ENCODE data around the gene MAP2K3.

Gene MAP2K3

DNA sequence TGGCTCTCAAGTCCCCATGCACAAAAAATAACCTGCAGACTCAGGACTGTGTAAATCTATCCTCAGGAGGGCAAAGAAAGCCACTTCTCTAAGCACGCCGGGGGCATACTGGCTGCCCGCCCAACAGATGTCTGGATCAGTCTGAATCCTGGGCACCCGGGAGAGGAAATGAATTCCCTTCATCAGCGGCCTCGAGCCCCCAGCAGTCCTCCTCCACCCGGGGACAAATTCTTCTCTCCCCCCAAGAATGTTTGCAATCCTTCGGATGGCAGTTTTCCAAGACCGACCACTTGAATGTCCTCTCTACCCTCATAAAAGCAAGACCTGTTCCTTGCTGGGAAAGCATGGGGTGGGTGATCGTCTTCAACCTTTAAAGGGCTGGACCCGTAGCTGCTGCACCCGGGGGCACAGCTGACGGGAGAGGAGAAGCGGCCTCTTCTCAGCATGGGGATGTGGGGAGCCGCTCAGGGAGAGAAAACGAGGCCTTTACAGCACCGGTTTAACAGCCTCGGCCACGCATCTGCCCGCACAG is 9.4 kb upstream of the MAP2K3 start:
- peak overlapping the region; percentile 95 for H2AFZ ChIP-seq (ENCODE audit: low read length, unreplicated experiment)
- H3K27ac ChIP-seq (ENCODE audit: low read depth, low read length), result no peak overlapping the region
- H3K4me3 ChIP-seq (ENCODE audit: low read depth, low read length), result peak overlapping the region; percentile 81
- peaks cover 8% of the 10 kb centered on the region for H3K4me1 ChIP-seq (ENCODE audit: control insufficient read depth, insufficient read depth, low read length, unreplicated experiment)
- H3K27me3 ChIP-seq (ENCODE audit: insufficient read depth, low read length), result no peaks in the 10 kb centered on the region
- H3K36me3 ChIP-seq (ENCODE audit: insufficient read depth, low read length), result no peaks in the 10 kb centered on the region
- H3K79me2 ChIP-seq (ENCODE audit: control insufficient read depth, insufficient read depth, low read length, unreplicated experiment), result no peaks in the 10 kb centered on the region

DNA sequence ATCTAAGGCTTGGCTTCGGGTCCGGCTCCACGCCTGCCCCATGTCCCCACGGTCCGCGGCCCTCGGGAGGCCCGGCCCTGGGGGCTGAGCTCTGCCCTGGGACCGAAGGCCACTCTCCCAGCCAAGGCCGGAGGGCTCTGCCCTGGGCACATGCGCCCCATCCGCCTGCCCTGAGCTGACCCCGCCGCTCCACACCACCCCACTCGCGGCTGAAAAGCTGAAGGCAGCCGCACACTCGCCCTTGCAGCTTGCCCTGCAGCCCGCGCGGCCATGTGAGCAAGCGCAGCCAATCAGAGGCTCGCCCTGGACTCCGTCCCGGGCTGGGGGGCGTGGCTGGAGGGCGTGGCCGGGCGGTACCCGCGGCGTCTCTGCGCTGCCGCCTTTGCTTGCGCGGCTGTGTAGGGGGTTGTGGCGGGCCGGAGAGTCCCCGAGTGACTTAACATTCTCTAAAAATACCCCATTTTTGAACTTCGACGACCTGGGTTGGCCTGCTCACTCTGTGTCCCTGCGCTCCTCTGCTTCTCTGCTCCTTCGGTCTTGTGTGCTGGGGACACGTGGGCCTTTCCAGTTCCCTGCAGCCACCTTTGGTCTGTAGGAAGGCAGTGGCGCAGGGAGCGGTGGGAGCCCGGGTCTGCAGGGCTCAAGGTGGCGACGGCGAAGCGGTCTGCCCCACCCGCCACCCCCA is 8.8 kb upstream of the MAP2K3 start:
- H3K4me1 ChIP-seq (ENCODE audit: control insufficient read depth, insufficient read depth, low read length, unreplicated experiment), result peaks cover 8% of the 10 kb centered on the region
- peak overlapping the region; percentile 81 for H3K4me3 ChIP-seq (ENCODE audit: low read depth, low read length)
- H3K27ac ChIP-seq (ENCODE audit: low read depth, low read length), result no peak overlapping the region
- peak overlapping the region; percentile 95 for H2AFZ ChIP-seq (ENCODE audit: low read length, unreplicated experiment)
- no peaks in the 10 kb centered on the region for H3K79me2 ChIP-seq (ENCODE audit: control insufficient read depth, insufficient read depth, low read length, unreplicated experiment)
- H3K36me3 ChIP-seq (ENCODE audit: insufficient read depth, low read length), result no peaks in the 10 kb centered on the region
- H3K27me3 ChIP-seq (ENCODE audit: insufficient read depth, low read length), result no peaks in the 10 kb centered on the region

GRCh38 chr17:21276264-21276588 is 8.3 kb upstream of the MAP2K3 start:
- no peaks in the 10 kb centered on the region for H3K36me3 ChIP-seq (ENCODE audit: insufficient read depth, low read length)
- peaks cover 8% of the 10 kb centered on the region for H3K4me1 ChIP-seq (ENCODE audit: control insufficient read depth, insufficient read depth, low read length, unreplicated experiment)
- H3K27ac ChIP-seq (ENCODE audit: low read depth, low read length), result no peak overlapping the region
- H3K79me2 ChIP-seq (ENCODE audit: control insufficient read depth, insufficient read depth, low read length, unreplicated experiment), result no peaks in the 10 kb centered on the region
- H2AFZ ChIP-seq (ENCODE audit: low read length, unreplicated experiment), result no peak overlapping the region
- peak overlapping the region; percentile 81 for H3K4me3 ChIP-seq (ENCODE audit: low read depth, low read length)
- H3K27me3 ChIP-seq (ENCODE audit: insufficient read depth, low read length), result no peaks in the 10 kb centered on the region

DNA sequence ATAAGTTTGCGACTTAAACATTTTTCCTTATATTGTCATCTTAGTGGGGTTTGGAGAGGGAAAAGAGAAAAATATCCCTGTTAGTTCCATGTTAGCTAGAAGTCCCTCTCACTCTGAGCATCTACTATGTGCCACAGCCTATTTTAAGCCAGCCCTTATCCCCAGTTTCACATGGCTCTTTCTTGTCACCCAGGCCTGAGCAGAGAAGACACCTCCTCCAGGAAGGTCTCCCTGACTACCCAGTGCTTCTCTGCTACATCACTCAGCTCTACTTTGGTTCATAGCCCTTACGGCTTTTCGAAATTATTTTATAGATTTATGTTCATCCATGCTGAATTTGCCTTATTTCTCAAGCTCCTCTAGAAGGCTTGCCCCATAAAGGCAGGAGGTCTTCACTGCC is 7.2 kb upstream of the MAP2K3 start:
- Histone ChIP-seq H3K4me1 (ENCODE audit: control insufficient read depth, insufficient read depth, low read length, unreplicated experiment) (peaks cover 15% of the 10 kb centered on the region), H3K4me3 (ENCODE audit: low read depth, low read length) (no peak overlapping the region), H3K27me3 (ENCODE audit: insufficient read depth, low read length) (no peaks in the 10 kb centered on the region), H3K27ac (ENCODE audit: low read depth, low read length) (no peak overlapping the region), H3K79me2 (ENCODE audit: control insufficient read depth, insufficient read depth, low read length, unreplicated experiment) (no peaks in the 10 kb centered on the region), H2AFZ (ENCODE audit: low read length, unreplicated experiment) (no peak overlapping the region), H3K36me3 (ENCODE audit: insufficient read depth, low read length) (no peaks in the 10 kb centered on the region)

DNA sequence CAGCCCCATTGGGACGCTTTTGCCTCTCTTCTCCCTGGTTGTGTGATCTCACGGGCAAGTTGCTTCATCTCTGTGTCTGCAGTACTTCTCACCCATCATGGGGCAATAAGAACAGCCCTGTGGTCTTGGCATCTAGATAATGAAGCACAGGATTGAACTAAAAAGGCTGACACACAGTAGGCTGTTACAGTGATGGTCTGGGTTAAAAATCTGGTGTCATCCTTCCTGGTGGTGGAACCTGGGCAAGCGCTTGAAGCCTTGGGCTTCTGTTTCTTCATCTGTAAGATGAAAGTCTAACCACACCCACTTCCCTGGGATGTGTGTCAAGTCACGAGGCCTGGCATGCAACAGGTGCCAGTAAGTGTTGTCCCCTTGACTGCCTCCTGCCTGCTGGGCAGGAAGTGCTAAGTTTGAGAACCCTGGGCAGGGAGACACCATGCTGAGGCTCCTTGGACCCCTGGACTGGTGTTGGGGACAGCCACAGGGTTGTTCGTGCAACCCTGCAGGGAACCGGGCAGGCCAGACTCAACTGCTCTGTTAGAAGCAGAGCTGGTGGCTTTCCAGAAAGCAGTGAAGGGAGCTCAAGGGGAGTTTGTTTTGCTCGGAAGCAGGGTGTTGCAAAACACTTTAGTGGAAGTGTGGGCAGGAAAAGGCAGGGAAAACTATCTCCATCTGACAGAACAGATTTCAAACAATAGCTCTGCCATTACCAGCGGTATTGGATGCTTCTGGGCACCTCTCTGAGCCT is 5.9 kb upstream of the MAP2K3 start:
- Histone ChIP-seq H3K27me3 (ENCODE audit: insufficient read depth, low read length) (no peaks in the 10 kb centered on the region), H3K4me3 (ENCODE audit: low read depth, low read length) (no peak overlapping the region), H3K79me2 (ENCODE audit: control insufficient read depth, insufficient read depth, low read length, unreplicated experiment) (no peaks in the 10 kb centered on the region), H2AFZ (ENCODE audit: low read length, unreplicated experiment) (no peak overlapping the region), H3K36me3 (ENCODE audit: insufficient read depth, low read length) (no peaks in the 10 kb centered on the region), H3K27ac (ENCODE audit: low read depth, low read length) (no peak overlapping the region), H3K4me1 (ENCODE audit: control insufficient read depth, insufficient read depth, low read length, unreplicated experiment) (peaks cover 27% of the 10 kb centered on the region)

DNA sequence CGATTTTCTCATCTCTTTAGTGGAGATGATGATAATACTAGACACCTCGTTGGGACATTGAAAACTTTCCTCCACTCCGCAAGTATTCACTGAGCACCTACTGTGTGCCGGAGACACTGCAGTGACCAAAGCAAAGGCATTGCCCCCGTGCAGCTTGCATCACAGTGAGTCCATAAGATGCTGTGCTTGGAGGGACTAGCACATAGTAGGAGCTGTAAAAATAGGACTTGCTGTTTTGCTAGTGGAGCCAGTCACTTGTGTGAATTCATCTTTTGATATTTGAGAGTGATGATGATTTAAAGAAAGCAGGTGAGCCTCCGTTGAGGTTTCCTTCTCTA is 5.3 kb upstream of the MAP2K3 start:
- no peak overlapping the region for H3K4me3 ChIP-seq (ENCODE audit: low read depth, low read length)
- H2AFZ ChIP-seq (ENCODE audit: low read length, unreplicated experiment), result no peak overlapping the region
- H3K79me2 ChIP-seq (ENCODE audit: control insufficient read depth, insufficient read depth, low read length, unreplicated experiment), result no peaks in the 10 kb centered on the region
- H3K36me3 ChIP-seq (ENCODE audit: insufficient read depth, low read length), result no peaks in the 10 kb centered on the region
- no peaks in the 10 kb centered on the region for H3K27me3 ChIP-seq (ENCODE audit: insufficient read depth, low read length)
- no peak overlapping the region for H3K27ac ChIP-seq (ENCODE audit: low read depth, low read length)
- H3K4me1 ChIP-seq (ENCODE audit: control insufficient read depth, insufficient read depth, low read length, unreplicated experiment), result peaks cover 31% of the 10 kb centered on the region

DNA sequence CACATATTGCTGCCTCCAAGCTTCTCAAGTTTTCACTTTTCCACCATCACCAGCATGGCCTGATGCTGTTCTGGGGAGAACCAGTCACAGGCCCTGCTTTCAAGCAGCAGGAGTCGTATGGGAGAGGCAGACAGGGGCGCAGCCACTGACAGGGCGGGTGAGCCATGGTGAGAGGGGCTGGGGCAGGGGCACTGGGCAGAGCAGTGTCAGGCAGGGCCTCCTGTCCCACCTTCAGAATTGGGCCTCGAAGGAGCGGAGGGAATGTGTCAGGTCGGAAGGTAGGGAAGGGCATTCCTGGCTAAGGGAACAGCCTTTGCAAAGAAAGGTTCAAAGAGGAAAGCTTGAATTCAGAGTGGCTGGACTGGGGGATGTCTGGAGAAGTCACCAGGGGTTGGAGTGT is 4.9 kb upstream of the MAP2K3 start:
- peaks cover 31% of the 10 kb centered on the region for H3K4me1 ChIP-seq (ENCODE audit: control insufficient read depth, insufficient read depth, low read length, unreplicated experiment)

DNA sequence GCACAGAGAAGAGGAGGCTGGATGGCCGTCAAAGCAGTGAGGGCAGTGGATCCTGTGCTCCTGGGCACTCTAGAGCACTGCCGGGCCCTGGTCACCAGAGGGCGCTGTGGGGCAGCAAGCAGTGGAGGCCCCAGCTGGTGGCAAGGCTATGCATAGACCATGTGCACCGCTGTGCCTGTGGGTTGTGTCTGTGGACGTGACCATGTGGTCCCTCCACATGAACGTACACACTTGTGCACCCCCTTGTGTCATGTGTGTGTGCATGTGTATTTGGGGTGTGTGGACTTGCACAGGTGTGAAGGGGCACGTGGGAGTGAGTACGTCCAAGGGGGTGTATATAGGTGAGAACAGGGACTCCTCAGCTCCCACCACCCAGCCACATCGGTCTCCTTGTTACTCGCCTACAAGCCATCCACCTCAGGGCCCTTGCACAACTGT is 4.4 kb upstream of the MAP2K3 start:
- Histone ChIP-seq H3K36me3 (ENCODE audit: insufficient read depth, low read length) (no peaks in the 10 kb centered on the region), H3K27ac (ENCODE audit: low read depth, low read length) (no peak overlapping the region), H2AFZ (ENCODE audit: low read length, unreplicated experiment) (no peak overlapping the region), H3K4me3 (ENCODE audit: low read depth, low read length) (no peak overlapping the region), H3K79me2 (ENCODE audit: control insufficient read depth, insufficient read depth, low read length, unreplicated experiment) (peaks cover 6% of the 10 kb centered on the region), H3K27me3 (ENCODE audit: insufficient read depth, low read length) (no peaks in the 10 kb centered on the region), H3K4me1 (ENCODE audit: control insufficient read depth, insufficient read depth, low read length, unreplicated experiment) (peaks cover 30% of the 10 kb centered on the region)

More for the DNA sequence above, 4.9 kb upstream of the MAP2K3 start:
- no peak overlapping the region for H3K4me3 ChIP-seq (ENCODE audit: low read depth, low read length)
- no peaks in the 10 kb centered on the region for H3K27me3 ChIP-seq (ENCODE audit: insufficient read depth, low read length)
- H3K36me3 ChIP-seq (ENCODE audit: insufficient read depth, low read length), result no peaks in the 10 kb centered on the region
- peaks cover under 1% of the 10 kb centered on the region for H3K79me2 ChIP-seq (ENCODE audit: control insufficient read depth, insufficient read depth, low read length, unreplicated experiment)
- H3K27ac ChIP-seq (ENCODE audit: low read depth, low read length), result no peak overlapping the region
- H2AFZ ChIP-seq (ENCODE audit: low read length, unreplicated experiment), result no peak overlapping the region

DNA sequence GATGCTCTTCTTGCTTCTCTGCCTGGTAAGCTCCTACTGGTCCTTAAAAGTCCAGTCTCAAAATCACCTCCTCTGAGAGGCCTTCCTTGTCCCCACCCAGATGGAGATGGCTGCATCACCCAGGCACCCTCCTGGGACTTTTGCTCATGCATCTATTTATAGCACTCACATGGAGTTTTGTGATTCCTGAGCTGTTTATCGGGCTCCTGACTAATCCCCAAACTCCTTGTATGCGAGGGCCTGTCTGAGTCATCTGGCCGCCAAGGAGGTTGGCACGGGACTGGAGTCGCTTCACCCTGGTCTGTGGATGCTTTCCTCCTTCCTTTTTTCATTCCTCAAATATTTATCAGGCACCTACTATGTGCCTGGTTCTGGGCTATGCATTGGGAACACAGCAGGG is 2.3 kb upstream of the MAP2K3 start:
- no peaks in the 10 kb centered on the region for H3K27me3 ChIP-seq (ENCODE audit: insufficient read depth, low read length)
- peaks cover 25% of the 10 kb centered on the region for H3K79me2 ChIP-seq (ENCODE audit: control insufficient read depth, insufficient read depth, low read length, unreplicated experiment)
- H3K4me3 ChIP-seq (ENCODE audit: low read depth, low read length), result no peak overlapping the region
- peaks cover 35% of the 10 kb centered on the region for H3K4me1 ChIP-seq (ENCODE audit: control insufficient read depth, insufficient read depth, low read length, unreplicated experiment)
- no peaks in the 10 kb centered on the region for H3K36me3 ChIP-seq (ENCODE audit: insufficient read depth, low read length)
- H2AFZ ChIP-seq (ENCODE audit: low read length, unreplicated experiment), result no peak overlapping the region
- H3K27ac ChIP-seq (ENCODE audit: low read depth, low read length), result peak overlapping the region; percentile 83

- Histone ChIP-seq H3K4me3 (ENCODE audit: low read depth, low read length) (no peak overlapping the region), H3K79me2 (ENCODE audit: control insufficient read depth, insufficient read depth, low read length, unreplicated experiment) (peaks cover 30% of the 10 kb centered on the region), H3K27ac (ENCODE audit: low read depth, low read length) (peak overlapping the region; percentile 83), H3K27me3 (ENCODE audit: insufficient read depth, low read length) (no peaks in the 10 kb centered on the region), H2AFZ (ENCODE audit: low read length, unreplicated experiment) (no peak overlapping the region), H3K4me1 (ENCODE audit: control insufficient read depth, insufficient read depth, low read length, unreplicated experiment) (peaks cover 39% of the 10 kb centered on the region), H3K36me3 (ENCODE audit: insufficient read depth, low read length) (no peaks in the 10 kb centered on the region)
Measured at GRCh38 chr17:21282850-21283249, 1.7 kb upstream of the MAP2K3 start.
